H1 (cell line): Measurements from ENCODE around the gene WDR93. TPM values are rescaled to one million over a fixed set of nuclear protein-coding genes. Genes with fewer than 3 reads are reported as not detected.

Experiments
- CTCF ChIA-PET: fragments of 300-600 bp; sonication (Branson Sonifier 250); formaldehyde crosslinking; loops from one replicate; lab custom pipeline; 2021; ENCODE audit not compliant: partially characterized antibody; lab: Charles Lee
- POLR2A ChIA-PET: fragments of 300-600 bp; sonication (Branson Sonifier 250); formaldehyde crosslinking; loops from one replicate; lab custom pipeline; 2021; ENCODE audit warnings: inconsistent platforms; ENCODE audit not compliant: partially characterized antibody; lab: Charles Lee
- DNase-seq, 2 experiments: peaks; one replicate each; pipeline versions ENCODE4 v3.0.0 to v3.0.0-alpha.2; 2010 to 2022; ENCODE audit warnings: low spot score in 2 of 2, low read depth in 1 of 2, mixed read lengths in 1 of 2
- FAIRE-seq: peaks from 2 replicates; lab custom pipeline; 2011; peaks lifted over from hg19 to GRCh38; lab: Jason Lieb, UNC
- H2AFZ ChIP-seq: 2 replicates; pipeline ENCODE4 v1.8.1; 2012; ENCODE audit warnings: low read length, inconsistent platforms
- H2AK5ac ChIP-seq: 2 replicates; pipeline ENCODE4 v1.6.1; 2013; ENCODE audit warnings: low read depth, low read length
- H2BK120ac ChIP-seq: replicated peaks from 2 replicates; pipeline ENCODE3; 2013; ENCODE audit warnings: low read depth, low read length, inconsistent platforms
- H2BK12ac ChIP-seq: 2 replicates; pipeline ENCODE4 v1.6.1; 2013; ENCODE audit warnings: low read depth, low read length
- H2BK15ac ChIP-seq: 2 replicates; pipeline ENCODE4 v1.6.1; 2013; ENCODE audit warnings: low read length
- H2BK20ac ChIP-seq: 2 replicates; pipeline ENCODE4 v1.6.1; 2013; ENCODE audit warnings: low read length
- H2BK5ac ChIP-seq: 2 replicates; pipeline ENCODE4 v1.6.1; 2013; ENCODE audit warnings: low read depth, low read length
- H3K14ac ChIP-seq: 2 replicates; pipeline ENCODE4 v1.6.1; 2013; ENCODE audit warnings: inconsistent platforms; ENCODE audit not compliant: insufficient read length
- H3K18ac ChIP-seq: 2 replicates; pipeline ENCODE4 v1.6.1; 2013; ENCODE audit warnings: low read length; ENCODE audit errors: extremely low read depth
- H3K23ac ChIP-seq: 2 replicates; pipeline ENCODE4 v1.6.1; 2013; ENCODE audit warnings: inconsistent platforms; ENCODE audit not compliant: insufficient read length
- H3K23me2 ChIP-seq: 2 replicates; pipeline ENCODE4 v1.6.1; 2013; ENCODE audit warnings: low read depth, low read length
- H3K27ac ChIP-seq: 2 replicates; pipeline ENCODE4 v1.6.1; 2011; ENCODE audit warnings: low read depth, low read length, inconsistent platforms
- H3K27me3 ChIP-seq, 4 experiments: replicated peaks in 1 of 4; 1 replicate in 1 of 4; 2 replicates in 3 of 4; pipeline versions ENCODE4 v1.6.1 to v1.8.1; 2011 to 2013; ENCODE audit warnings: low read length in 3 of 4, mild to moderate bottlenecking in 3 of 4, inconsistent platforms in 2 of 4, mixed read lengths in 2 of 4, moderate library complexity in 1 of 4; ENCODE audit not compliant: control insufficient read depth in 3 of 4, insufficient read depth in 3 of 4; ENCODE audit errors: extremely low read depth in 1 of 4
- H3K36me3 ChIP-seq, 4 experiments: 2 replicates each; pipeline versions ENCODE4 v1.6.1 to v1.8.1; 2011 to 2013; ENCODE audit warnings: mild to moderate bottlenecking in 4 of 4, low read length in 3 of 4, moderate library complexity in 2 of 4, control low read depth in 1 of 4, inconsistent platforms in 1 of 4; ENCODE audit not compliant: insufficient read depth in 4 of 4, control insufficient read depth in 2 of 4
- H3K4ac ChIP-seq: replicated peaks from 2 replicates; pipeline ENCODE3; 2013; ENCODE audit warnings: low read length, low read depth, mixed read lengths, inconsistent platforms; ENCODE audit not compliant: insufficient read length
- H3K4me1 ChIP-seq, 4 experiments: replicated peaks in 1 of 4; 1 replicate in 1 of 4; 2 replicates in 3 of 4; pipeline versions ENCODE4 v1.6.1 to v1.8.1; 2011 to 2013; ENCODE audit warnings: low read length in 3 of 4, inconsistent platforms in 2 of 4, mixed read lengths in 1 of 4; ENCODE audit not compliant: insufficient read depth in 4 of 4, control insufficient read depth in 3 of 4
- H3K4me2 ChIP-seq, 2 experiments: 2 replicates each; pipeline versions ENCODE4 v1.6.1 to v1.8.1; 2011 to 2013; ENCODE audit warnings: low read depth in 2 of 2, low read length in 2 of 2, control low read depth in 1 of 2, inconsistent platforms in 1 of 2, mild to moderate bottlenecking in 1 of 2; ENCODE audit not compliant: insufficient read depth in 1 of 2
- H3K4me3 ChIP-seq, 4 experiments: fragments of 200-600, 300-600 bp in 1 of 4; sonication (generic), shearing (Covaris generic), sonication (Bioruptor Twin) in 1 of 4; 2 replicates each; pipeline versions ENCODE4 v1.5.1 to v1.8.1; 2011 to 2016; ENCODE audit warnings: low read length in 4 of 4, low read depth in 3 of 4, control low read depth in 2 of 4, inconsistent platforms in 2 of 4, mild to moderate bottlenecking in 2 of 4, mixed read lengths in 1 of 4, moderate library complexity in 1 of 4; ENCODE audit not compliant: insufficient read depth in 2 of 4; ENCODE audit errors: extremely low read depth in 1 of 4
- H3K56ac ChIP-seq: replicated peaks from 2 replicates; pipeline ENCODE3; 2013; ENCODE audit warnings: low read depth, mild to moderate bottlenecking, mixed read lengths, low read length, inconsistent platforms; ENCODE audit not compliant: insufficient read length
- H3K79me1 ChIP-seq: 2 replicates; pipeline ENCODE4 v1.6.1; 2013; ENCODE audit warnings: low read depth, low read length, control low read depth
- H3K79me2 ChIP-seq, 2 experiments: 2 replicates each; pipeline versions ENCODE4 v1.6.1 to v1.8.1; 2012 to 2013; ENCODE audit warnings: low read length in 2 of 2, mild to moderate bottlenecking in 2 of 2, inconsistent platforms in 1 of 2; ENCODE audit not compliant: insufficient read depth in 2 of 2, control insufficient read depth in 1 of 2
- H3K9ac ChIP-seq, 4 experiments: replicated peaks in 1 of 4; 1 replicate in 1 of 4; 2 replicates in 3 of 4; pipeline versions ENCODE4 v1.6.1 to v1.8.1; 2011 to 2013; ENCODE audit warnings: low read depth in 3 of 4, low read length in 3 of 4, control low read depth in 2 of 4, mild to moderate bottlenecking in 2 of 4, moderate library complexity in 2 of 4, inconsistent platforms in 1 of 4; ENCODE audit errors: extremely low read depth in 1 of 4
- H3K9me3 ChIP-seq, 2 experiments: 2 replicates each; pipeline versions ENCODE4 v1.6.1 to v1.8.1; 2012 to 2013; ENCODE audit warnings: mild to moderate bottlenecking in 2 of 2, moderate library complexity in 2 of 2, control low read depth in 1 of 2, inconsistent platforms in 1 of 2, low read depth in 1 of 2, low read length in 1 of 2, mixed read lengths in 1 of 2; ENCODE audit not compliant: insufficient read depth in 2 of 2
- H4K20me1 ChIP-seq, 2 experiments: replicated peaks in 1 of 2; 2 replicates each; pipeline versions ENCODE3 to v1.8.1; 2011 to 2013; ENCODE audit warnings: inconsistent platforms in 2 of 2, low read length in 2 of 2, mild to moderate bottlenecking in 1 of 2; ENCODE audit not compliant: insufficient read depth in 2 of 2, control insufficient read depth in 1 of 2
- H4K5ac ChIP-seq: 2 replicates; pipeline ENCODE4 v1.6.1; 2013; ENCODE audit warnings: low read length, low read depth, mixed read lengths, inconsistent platforms; ENCODE audit not compliant: insufficient read length
- H4K8ac ChIP-seq: 2 replicates; pipeline ENCODE4 v1.8.0; 2013; ENCODE audit warnings: mild to moderate bottlenecking, moderate library complexity, low read length, inconsistent platforms; ENCODE audit not compliant: insufficient read depth; ENCODE audit errors: extremely low read depth
- H4K91ac ChIP-seq: replicated peaks from 2 replicates; pipeline ENCODE3; 2013; ENCODE audit warnings: low read length, mixed read lengths, inconsistent platforms; ENCODE audit not compliant: insufficient read length
- CBX5 ChIP-seq: fragments of 300-800, 300-1000 bp; sonication (generic); IDR thresholded peaks from 2 replicates; pipeline ENCODE4 v1.7.1; 2016; ENCODE audit warnings: antibody characterized with exemption, low read length, low read depth
- CEBPB ChIP-seq: IDR thresholded peaks from 2 replicates; pipeline ENCODE4 v1.6.1; 2012; ENCODE audit warnings: low read depth, low read length
- CHD2 ChIP-seq: IDR thresholded peaks from 2 replicates; pipeline ENCODE4 v1.6.1; 2012; ENCODE audit warnings: low read length, improper control_type of control experiment
- CREB1 ChIP-seq: IDR thresholded peaks from 2 replicates; pipeline ENCODE4 v1.6.1; 2012; ENCODE audit warnings: inconsistent platforms
- E2F6 ChIP-seq: IDR thresholded peaks from 2 replicates; pipeline ENCODE4 v1.6.1; 2012; ENCODE audit warnings: inconsistent platforms
- FOSL1 ChIP-seq: IDR thresholded peaks from 2 replicates; pipeline ENCODE4 v1.6.1; 2011; ENCODE audit warnings: mild to moderate bottlenecking, low read depth, low read length, moderate library complexity; ENCODE audit not compliant: insufficient read depth
- GABPA ChIP-seq: IDR thresholded peaks from 2 replicates; pipeline ENCODE4 v1.6.1; 2011; ENCODE audit warnings: mild to moderate bottlenecking, low read length, moderate library complexity, borderline replicate concordance; ENCODE audit not compliant: insufficient read depth
- HDAC6 ChIP-seq: IDR thresholded peaks from one replicate; pipeline ENCODE4 v1.7.1; 2012; ENCODE audit warnings: low read depth, mild to moderate bottlenecking, inconsistent platforms, low read length, moderate library complexity
- KDM1A ChIP-seq: fragments of 200-600, 300-600 bp; sonication (generic); IDR thresholded peaks from 2 replicates; pipeline ENCODE4 v1.7.1; 2016; ENCODE audit warnings: mild to moderate bottlenecking, low read length, borderline replicate concordance
- KDM4A ChIP-seq: IDR thresholded peaks from one replicate; pipeline ENCODE4 v1.7.1; 2012; ENCODE audit warnings: low read depth, mild to moderate bottlenecking, moderate library complexity, low read length, inconsistent platforms; ENCODE audit not compliant: severe bottlenecking
- PHF8 ChIP-seq: fragments of 200-600 bp; sonication (generic); conservative IDR thresholded peaks from 2 replicates; pipeline ENCODE4 v1.7.1; 2012; ENCODE audit warnings: low read depth, mild to moderate bottlenecking, inconsistent platforms, low read length, moderate library complexity
- POLR2AphosphoS5 ChIP-seq: IDR thresholded peaks from 2 replicates; pipeline ENCODE4 v1.6.1; 2011; ENCODE audit warnings: low read depth, low read length
- POU5F1 ChIP-seq: IDR thresholded peaks from 2 replicates; pipeline ENCODE4 v1.6.1; 2011; ENCODE audit warnings: low read depth, mild to moderate bottlenecking, low read length, moderate library complexity
- RBBP5 ChIP-seq: IDR thresholded peaks from 2 replicates; pipeline ENCODE4 v1.7.1; 2012; ENCODE audit warnings: low read depth, mild to moderate bottlenecking, inconsistent platforms, low read length, moderate library complexity, borderline replicate concordance
- SIN3A ChIP-seq, 2 experiments: IDR thresholded peaks in 1 of 2; conservative IDR thresholded peaks in 1 of 2; 2 replicates each; pipeline ENCODE4 v1.6.1; 2011 to 2012; ENCODE audit warnings: low read length in 2 of 2, improper control_type of control experiment in 1 of 2, low read depth in 1 of 2, mild to moderate bottlenecking in 1 of 2
- WGBS, 2 experiments: shearing (Covaris generic) in 1 of 2; methylation state at CpG; one replicate each; pipeline versions ENCODE4 v1.1.6 to v1.1.7; 2013 to 2015; ENCODE audit warnings: low lambda C conversion rate in 2 of 2, mixed read lengths in 2 of 2, inconsistent platforms in 1 of 2, low coverage in 1 of 2, missing lambda C conversion rate in 1 of 2; ENCODE audit not compliant: insufficient replicate concordance in 2 of 2, insufficient coverage in 1 of 2, insufficient read length in 1 of 2; ENCODE audit errors: extremely low coverage in 1 of 2, missing lambda C conversion rate in 1 of 2; 5-methylcytosine and 5-hydroxymethylcytosine counted together
- polyA plus RNA-seq, 7 experiments: library from polyadenylated mRNA; depleted of rRNA in 3 of 7; stranded (reverse) in 5 of 7; unstranded in 2 of 7; fragments of >200 nt in 5 of 7; fragments of 200-250 nt in 2 of 7; gene quantifications; 1 replicate in 5 of 7; 2 replicates in 1 of 7; 4 replicates in 1 of 7; pipeline versions ENCODE4 v1.2.1 to v1.2.3, GENCODE V29; 2011 to 2013; ENCODE audit warnings: missing spikeins in 2 of 7, mixed read lengths in 2 of 7
- total RNA-seq: library from RNA; stranded (reverse); fragmentation: NEBNext Ultra II Directional; extraction: Animal tissue kit (Norgen Biotek cat#: 25700); gene quantifications from 2 replicates; pipeline ENCODE4 v1.2.1, GENCODE V29; 2021

Gene WDR93
- total and polyA plus RNA-seq, 2 of the 8 experiments (the other 6 are each of a cell fraction or from before 2014, with no cell fraction given) = 0.03 TPM; not detected in 1

DNA sequence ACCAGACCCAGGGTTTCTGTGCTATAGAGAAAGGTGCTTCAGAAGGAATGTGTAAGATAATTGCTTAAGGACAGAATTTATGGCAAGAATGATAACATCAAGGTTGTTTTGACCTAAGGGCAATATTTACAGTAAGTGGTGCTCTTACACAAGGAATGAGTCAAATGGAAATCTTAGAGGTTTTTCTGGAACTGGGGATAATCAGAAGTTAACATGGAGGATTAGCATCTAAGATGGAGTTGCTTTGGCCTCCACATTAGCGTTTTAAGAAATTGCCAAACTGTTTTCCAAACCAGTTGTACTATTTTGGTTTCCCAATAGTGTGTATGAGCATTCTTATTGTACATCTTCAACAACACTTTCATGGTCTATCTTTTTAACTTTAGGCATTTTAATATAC lies 3.1 kb downstream of the WDR93 start:
- H3K4me3 ChIP-seq = no peak overlapping the region
- FAIRE-seq = no peak
- WGBS, 2 experiments = 96% methylated on average over 1 of the region's 1 CpG; no CpG with 5 or more reads in 1 of the 2 experiments
- H3K14ac ChIP-seq = no peak overlapping the region
- H3K4ac ChIP-seq = no peak overlapping the region
- H3K56ac ChIP-seq = no peak overlapping the region
- no peak overlapping the region for H3K18ac ChIP-seq
- H3K23ac ChIP-seq = no peak overlapping the region
- H3K36me3 ChIP-seq = no peaks in the 10 kb centered on the region
- no peak overlapping the region for H4K5ac ChIP-seq
- no peak overlapping the region for H4K91ac ChIP-seq
- peaks cover 9% of the 10 kb centered on the region; the same call in 1 of the 2 replicates for H3K23me2 ChIP-seq
- no peak overlapping the region for H3K9ac ChIP-seq
- H2BK20ac ChIP-seq = no peak overlapping the region
- no peaks in the 10 kb centered on the region for H3K79me1 ChIP-seq
- no peak overlapping the region for H2BK12ac ChIP-seq
- no peaks in the 10 kb centered on the region for H3K79me2 ChIP-seq
- H3K4me2 ChIP-seq = no peak overlapping the region
- H2AFZ ChIP-seq = no peak overlapping the region
- H2AK5ac ChIP-seq = no peak overlapping the region
- H3K4me1 ChIP-seq = no peaks in the 10 kb centered on the region
- H2BK120ac ChIP-seq = no peak overlapping the region
- no peak for DNase-seq
- no peaks in the 10 kb centered on the region for H4K20me1 ChIP-seq
- POLR2A ChIA-PET = no interaction called here
- H2BK5ac ChIP-seq = no peak overlapping the region
- H4K8ac ChIP-seq = no peak overlapping the region
- H3K27me3 ChIP-seq = peaks cover 0 to 3% (median 0%) of the 10 kb centered on the region in 4 experiments; a peak in 3 of 7 replicates
- no peak overlapping the region for H3K27ac ChIP-seq
- CTCF ChIA-PET = no interaction called here
- H2BK15ac ChIP-seq = no peak overlapping the region
- H3K9me3 ChIP-seq = no peaks in the 10 kb centered on the region
- no peak for TF ChIP-seq CBX5
- no peak for TF ChIP-seq GABPA
- no peak for TF ChIP-seq PHF8
- no peak for TF ChIP-seq FOSL1
- no peak for TF ChIP-seq KDM4A
- no peak for TF ChIP-seq E2F6
- TF ChIP-seq POLR2AphosphoS5 = no peak
- no peak for TF ChIP-seq CHD2
- no peak for TF ChIP-seq HDAC6
- TF ChIP-seq POU5F1 = no peak
- no peak for TF ChIP-seq CREB1
- TF ChIP-seq SIN3A (conservative IDR thresholded peaks at IDR 0.05 in 1 of 2, IDR thresholded peaks at IDR 0.05 in 1 of 2; ENCODE audit: low read depth in 1 of 2, low read length in 2 of 2) = no peak
- no peak for TF ChIP-seq CEBPB
- no peak for TF ChIP-seq KDM1A
- no peak for TF ChIP-seq RBBP5
